Activated CD4-positive, CD25-positive, alpha-beta regulatory T cell treated with anti-CD3 and anti-CD28 coated beads, Interleukin-2, amount 50 U/mL, for 72 hours (primary cell): ENCODE measurements around the gene ZFAND2B.
"Not testable (repeated sequence)": the region's sequence is repeated elsewhere in the genome, so short reads cannot be mapped to it uniquely, and the experiment has no call there.

Experiments
- DNase-seq: peaks from one replicate; pipeline ENCODE4 v3.0.0; 2021

Gene ZFAND2B

DNA sequence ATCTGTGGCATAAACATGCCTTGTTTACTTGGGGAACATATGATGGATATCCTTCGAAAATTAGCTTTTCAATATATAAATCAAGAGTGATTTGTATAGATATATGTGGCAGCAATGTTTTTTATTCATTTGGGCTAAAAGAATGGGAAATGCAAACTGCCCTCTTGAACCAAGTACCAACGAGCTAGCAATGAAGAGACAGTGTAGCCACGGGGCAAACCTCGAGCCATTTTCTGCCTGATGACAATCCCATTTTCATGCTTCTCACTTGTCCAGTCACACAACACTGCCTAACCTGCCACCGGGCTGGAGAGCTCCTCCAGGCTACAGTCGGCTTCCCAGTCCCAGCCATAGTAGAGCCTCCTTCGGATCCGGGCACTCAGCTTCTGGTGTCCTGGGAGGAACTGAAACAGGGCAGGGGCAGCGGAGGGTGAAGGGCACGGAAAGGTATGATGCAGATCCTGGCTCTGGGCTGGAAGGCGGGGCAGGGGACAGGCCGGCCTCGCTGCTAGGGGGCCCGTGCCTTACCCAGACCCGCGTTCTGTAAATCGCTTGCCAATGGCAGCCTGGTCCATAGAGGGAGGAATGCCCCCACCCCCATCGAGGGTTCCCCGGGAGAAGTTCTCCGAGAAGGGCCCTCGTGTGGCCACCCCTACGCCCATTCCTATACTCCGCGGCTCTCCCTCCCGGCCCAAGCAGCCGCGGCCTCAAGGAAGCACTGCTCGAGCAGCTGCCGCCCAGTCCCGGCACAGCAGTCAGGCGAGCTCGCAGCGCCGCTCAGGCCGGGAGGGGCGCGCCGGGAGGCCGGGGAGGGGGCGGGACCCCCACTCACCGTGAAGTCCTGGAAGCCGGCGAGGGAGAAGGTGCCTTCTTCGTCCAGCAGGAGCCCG lies 30.4 kb upstream of the ZFAND2B start:
- DNase-seq: peak; percentile 54

DNA sequence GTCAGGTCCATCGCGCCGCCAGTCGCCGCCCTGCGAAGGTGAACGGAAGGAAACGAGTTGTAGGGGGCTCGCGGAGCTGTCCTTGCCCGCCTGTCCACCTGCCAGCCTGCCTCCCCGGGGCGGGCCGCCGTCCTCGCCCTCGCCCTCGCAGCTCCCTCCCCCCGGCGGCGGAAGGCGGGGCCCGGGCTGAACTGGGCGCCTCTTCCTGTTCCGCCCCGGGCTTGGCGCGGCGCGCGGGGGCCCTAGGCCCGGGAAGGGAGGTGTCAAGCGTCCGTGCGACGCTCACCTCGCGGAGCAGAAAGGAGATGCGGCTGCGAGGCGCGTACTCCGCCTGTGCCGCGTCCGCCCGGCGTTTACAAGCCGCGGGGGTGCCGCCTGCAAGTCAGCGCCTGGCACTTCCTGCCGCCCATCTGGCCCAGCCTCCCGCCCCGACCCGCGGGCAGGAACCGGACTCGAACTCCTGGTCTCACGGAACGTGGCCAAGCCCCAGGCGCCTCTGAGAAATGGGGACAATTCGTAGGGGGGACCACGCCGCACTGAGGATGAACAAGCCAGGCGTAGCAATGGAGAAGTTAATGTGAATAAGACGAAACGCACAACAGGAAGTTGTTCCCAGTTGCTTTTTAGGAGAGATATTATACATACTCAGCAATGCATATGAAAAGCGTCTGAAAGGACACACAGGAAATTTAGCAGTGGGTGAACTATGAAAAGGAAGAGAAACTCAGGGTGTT lies 29.6 kb upstream of the ZFAND2B start, which contains the start of gene CNPPD1:
Gene CNPPD1, minus strand, starts transcription at position 108 of the 734 bp plus-strand sequence. Its CDS starts 97 bp downstream, at position 11.
- DNase-seq: peak; percentile 91

DNA sequence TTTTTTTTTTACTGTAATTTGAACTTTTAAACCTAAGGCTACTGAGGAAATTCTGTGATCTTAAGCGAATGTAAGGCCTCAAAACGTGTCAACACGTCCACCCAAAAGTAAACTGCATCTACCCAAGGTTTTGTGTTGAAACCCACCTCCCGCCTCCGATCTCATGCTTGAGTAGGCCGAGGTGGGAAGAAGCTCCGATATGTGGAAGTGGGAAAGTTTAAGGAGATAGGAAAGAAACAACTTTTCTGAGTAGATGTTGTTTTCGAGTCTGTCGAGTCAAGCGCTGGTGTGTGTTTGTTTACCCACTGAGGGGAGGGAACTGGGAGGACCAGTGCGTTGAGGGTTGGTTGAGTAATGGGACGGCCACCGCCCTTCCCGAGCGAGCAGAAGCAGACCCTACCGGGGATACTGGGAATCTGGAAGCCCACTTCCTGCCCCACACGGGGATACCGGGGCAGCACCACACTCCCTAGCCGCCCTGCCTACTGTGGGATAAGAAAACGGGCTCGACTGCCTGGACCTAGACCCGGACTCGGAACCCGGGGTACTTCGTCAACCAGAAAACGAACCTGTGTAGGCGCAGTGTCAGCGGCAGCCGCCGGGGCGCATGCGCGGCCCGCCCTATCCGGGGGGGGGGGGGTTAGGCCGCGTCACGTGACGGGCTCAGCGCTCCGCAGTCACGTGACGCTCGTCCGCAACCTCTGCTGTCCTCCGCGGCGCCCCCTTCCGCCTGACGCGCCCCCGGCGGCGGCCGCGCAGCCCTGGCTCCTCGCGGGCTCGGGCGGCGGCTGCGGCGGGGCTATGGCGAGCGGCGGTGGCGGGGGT lies 28.8 kb upstream of the ZFAND2B start, which contains the start of gene RETREG2:
Gene RETREG2, plus strand, starts transcription at position 724 of the 825 bp plus-strand sequence. Its CDS starts 78 bp downstream, at position 802.
- peak; percentile 78 for DNase-seq

DNA sequence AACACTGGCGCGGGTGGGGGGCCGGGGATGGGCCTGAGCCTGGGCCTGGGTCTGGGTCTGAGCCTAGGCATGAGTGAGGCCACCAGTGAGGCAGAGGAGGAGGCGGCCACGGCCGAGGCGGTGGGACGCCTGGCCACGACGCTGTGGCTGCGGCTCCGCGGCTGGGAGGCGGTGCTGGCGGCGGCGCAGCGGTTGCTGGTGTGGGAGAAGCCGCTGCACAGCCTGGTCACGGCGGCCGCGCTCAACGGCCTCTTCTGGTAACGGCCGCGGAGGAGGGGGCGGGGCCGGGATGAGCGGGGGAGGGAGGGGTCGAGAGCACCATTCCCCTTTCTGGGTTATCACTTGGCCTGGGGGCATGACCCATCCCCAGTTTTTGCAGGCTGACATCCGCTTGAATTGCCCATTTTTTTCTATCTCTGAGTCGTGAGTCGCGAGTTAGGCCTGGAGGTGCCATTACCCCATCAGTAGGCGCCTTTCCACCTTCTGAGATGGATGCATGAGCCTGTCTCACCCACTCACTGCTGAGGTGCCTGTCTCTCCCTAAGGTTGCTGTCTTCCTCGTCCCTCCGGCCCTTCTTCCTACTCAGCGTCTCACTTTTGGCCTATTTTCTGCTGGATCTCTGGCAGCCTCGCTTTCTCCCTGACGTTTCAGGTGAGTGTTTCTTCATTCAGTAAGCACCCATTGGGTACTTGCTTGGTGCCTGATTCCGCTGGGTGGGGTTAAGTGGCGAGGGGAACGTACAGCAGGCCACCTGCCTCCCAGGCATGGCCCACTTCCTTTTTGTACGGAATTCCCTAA lies 28.0 kb upstream of the ZFAND2B start:
- peak; percentile 70 for DNase-seq

DNA sequence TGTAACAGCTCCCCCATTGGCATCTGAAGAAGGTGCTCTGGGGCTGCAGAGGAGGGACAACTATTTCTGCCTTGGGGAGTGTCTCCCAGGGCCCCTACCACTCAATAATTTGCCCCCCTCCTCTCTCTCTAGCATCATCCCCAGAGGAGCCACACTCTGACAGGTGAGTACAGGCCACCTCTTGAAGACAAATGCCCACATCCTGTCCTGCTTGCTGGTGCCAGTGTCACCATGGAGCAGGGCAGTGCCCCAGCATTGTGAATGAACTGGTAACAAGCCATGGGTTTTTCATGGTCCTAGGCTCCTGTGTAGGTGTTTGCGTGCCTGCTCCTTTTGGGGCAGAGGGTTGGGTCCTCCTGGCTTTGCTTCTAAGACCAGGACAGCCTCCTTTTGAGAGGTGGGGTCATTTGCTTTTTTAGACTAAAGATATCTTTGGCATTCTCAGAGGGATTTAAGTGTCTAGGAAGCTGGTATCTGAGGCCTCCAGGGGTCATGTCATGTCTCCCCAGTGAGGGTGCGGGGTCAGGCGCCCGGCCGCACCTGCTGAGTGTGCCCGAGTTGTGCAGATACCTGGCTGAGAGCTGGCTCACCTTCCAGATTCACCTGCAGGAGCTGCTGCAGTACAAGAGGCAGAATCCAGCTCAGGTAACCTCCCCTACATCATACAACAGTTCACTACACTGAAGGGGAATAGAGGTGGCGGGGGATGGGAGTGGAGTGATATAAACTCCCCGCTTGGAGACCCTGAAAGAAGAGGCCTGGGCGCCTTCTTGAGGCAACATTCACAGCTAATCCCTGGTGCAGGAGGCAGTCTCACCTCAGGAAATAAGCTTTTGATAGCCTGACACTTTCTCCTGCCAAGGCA lies 26.7 kb upstream of the ZFAND2B start:
- no peak for DNase-seq

DNA sequence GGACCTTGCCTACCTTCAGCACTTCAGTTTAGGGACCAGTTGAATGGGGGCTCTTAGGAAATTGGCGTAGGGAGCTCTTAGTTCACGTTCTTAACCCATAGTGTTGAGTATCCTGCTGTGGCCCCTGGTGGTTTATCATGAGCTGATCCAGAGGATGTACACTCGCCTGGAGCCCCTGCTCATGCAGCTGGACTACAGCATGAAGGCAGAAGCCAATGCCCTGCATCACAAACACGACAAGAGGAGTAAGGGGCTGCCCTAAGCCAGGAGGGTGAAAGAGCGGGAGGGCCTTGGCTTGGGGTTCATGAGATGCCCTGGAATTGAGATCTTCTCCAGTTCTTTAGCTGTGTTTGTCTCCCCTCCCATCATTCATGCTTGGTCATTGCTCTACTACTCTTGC lies 25.6 kb upstream of the ZFAND2B start:
- DNase-seq: no peak

DNA sequence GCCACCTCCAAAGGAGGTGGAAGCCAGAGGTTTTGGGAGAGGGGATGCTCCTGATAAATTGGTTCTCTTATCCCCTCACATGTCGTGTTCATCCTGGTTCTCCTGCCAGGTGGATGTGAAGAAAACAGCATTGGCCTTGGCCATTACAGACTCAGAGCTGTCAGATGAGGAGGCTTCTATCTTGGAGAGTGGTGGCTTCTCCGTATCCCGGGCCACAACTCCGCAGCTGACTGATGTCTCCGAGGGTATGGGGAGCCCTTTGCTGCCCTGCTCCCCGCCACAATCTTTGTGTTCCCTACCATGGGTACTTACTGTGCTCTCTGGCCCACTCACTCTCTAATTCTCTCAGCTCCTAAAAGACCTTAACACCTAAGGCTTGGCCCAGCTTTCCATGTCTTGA lies 25.1 kb upstream of the ZFAND2B start:
- DNase-seq: no peak

DNA sequence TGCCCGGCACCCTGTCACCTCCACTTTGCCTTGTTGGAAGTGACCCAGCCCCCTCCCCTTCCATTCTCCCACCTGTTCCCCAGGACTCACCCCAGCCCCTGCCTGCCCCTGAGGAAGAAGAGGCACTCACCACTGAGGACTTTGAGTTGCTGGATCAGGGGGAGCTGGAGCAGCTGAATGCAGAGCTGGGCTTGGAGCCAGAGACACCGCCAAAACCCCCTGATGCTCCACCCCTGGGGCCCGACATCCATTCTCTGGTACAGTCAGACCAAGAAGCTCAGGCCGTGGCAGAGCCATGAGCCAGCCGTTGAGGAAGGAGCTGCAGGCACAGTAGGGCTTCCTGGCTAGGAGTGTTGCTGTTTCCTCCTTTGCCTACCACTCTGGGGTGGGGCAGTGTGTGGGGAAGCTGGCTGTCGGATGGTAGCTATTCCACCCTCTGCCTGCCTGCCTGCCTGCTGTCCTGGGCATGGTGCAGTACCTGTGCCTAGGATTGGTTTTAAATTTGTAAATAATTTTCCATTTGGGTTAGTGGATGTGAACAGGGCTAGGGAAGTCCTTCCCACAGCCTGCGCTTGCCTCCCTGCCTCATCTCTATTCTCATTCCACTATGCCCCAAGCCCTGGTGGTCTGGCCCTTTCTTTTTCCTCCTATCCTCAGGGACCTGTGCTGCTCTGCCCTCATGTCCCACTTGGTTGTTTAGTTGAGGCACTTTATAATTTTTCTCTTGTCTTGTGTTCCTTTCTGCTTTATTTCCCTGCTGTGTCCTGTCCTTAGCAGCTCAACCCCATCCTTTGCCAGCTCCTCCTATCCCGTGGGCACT lies 24.0 kb upstream of the ZFAND2B start:
- no peak for DNase-seq

DNA sequence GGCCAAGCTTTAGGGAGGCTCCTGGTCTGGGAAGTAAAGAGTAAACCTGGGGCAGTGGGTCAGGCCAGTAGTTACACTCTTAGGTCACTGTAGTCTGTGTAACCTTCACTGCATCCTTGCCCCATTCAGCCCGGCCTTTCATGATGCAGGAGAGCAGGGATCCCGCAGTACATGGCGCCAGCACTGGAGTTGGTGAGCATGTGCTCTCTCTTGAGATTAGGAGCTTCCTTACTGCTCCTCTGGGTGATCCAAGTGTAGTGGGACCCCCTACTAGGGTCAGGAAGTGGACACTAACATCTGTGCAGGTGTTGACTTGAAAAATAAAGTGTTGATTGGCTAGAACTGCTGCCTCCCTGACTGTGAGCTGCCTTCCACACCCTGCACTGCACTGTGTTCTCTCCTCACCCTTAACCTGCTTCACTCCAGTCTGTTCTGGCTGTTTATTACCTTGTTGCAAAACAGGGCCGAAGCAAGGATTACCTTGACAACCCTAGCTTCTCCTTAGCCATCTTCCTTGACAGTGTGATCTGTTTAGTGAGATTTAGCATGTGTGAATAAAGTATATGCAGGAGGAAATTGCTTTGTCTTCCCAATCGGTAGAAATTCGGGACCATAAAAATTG lies 23.3 kb upstream of the ZFAND2B start:
- DNase-seq: no peak

DNA sequence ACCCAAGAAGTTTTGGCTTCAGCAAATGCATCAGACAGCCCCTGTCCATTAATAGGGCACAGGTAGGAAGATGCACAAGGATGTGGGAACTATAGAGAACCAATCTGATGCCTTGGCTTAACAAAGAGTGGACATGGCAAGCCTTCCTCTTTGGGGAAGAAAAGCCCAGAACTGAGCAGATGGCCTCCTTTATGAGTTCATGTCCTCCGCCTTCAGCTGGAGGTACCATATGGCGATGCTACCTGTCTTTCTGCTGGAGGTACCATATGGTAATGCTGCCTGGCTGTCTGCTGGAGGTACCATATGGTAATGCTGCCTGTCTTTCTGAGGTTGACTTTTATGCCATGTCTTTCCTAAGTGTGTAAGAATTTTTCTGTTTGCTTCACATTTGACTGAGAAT lies 22.5 kb upstream of the ZFAND2B start:
- DNase-seq: no peak

DNA sequence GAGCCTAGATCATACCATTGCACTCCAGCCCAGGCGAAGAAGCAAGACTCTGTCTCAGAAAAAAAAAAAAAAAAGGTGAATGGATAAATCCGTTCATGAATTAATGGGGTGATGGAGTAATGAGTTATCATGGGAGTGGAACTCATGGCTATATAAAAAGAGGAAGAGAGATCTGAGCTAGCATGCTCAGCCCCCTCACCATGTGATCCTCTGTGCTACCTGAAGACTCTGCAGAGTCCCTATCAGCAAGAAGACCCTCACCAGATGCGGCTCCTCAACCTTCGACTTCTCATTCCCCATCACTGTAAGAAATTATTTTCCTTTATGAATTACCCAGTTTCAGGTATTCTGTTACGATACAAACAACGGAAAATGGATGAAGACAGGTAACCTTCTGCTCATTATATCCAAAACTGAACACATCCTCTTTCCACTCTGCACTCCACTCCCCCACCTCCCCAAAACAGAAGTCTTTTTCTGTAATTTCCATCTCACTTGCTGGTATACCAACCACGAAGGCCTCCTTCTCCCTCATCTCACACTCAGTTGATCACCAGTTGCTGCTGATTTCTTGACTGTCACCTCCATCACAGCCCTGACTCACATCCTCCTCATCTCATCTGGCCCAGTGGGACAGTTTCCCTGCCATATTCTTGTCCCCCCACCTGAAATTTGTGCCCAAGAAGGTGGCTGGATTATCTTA lies 19.7 kb upstream of the ZFAND2B start:
- no peak for DNase-seq

DNA sequence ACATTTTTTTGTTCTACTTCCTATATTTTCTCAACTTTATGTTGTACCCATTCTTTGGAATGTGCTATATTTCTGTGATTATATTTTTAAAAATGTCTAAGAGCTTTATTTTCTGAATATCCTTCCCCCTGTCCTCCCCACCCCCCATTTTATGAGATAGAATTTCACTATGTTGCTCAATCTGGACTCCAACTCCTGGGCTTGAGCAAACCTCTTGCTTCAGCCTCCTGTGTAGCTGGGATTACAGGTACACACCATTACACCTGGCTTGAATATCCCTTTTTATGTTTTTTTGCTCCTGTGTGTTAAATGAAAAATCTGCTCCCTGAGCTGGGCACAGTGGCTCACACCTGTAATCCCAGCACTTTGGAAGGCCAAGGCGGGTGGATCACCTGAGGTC lies 9.2 kb upstream of the ZFAND2B start:
- no peak for DNase-seq

DNA sequence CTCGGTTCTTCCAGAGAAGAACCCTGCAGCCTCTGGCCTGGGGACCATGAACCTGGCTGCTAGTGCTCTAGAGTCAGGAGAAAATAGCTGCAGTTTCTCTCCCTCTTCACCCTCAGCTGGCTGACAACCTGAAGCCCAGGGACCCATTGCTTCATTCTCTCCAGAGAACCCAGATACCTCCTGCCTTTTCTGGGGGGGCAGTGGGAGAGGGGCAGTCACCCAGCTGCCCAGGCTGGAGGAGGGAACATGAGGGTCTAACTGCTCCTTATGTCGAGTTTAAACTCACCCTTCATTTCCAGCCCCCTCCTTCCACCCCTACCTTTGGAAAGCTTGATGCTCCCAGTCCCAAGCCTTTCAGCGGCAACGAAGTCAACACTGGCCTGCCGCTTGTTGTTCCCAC lies 7.6 kb upstream of the ZFAND2B start:
- DNase-seq: no peak

DNA sequence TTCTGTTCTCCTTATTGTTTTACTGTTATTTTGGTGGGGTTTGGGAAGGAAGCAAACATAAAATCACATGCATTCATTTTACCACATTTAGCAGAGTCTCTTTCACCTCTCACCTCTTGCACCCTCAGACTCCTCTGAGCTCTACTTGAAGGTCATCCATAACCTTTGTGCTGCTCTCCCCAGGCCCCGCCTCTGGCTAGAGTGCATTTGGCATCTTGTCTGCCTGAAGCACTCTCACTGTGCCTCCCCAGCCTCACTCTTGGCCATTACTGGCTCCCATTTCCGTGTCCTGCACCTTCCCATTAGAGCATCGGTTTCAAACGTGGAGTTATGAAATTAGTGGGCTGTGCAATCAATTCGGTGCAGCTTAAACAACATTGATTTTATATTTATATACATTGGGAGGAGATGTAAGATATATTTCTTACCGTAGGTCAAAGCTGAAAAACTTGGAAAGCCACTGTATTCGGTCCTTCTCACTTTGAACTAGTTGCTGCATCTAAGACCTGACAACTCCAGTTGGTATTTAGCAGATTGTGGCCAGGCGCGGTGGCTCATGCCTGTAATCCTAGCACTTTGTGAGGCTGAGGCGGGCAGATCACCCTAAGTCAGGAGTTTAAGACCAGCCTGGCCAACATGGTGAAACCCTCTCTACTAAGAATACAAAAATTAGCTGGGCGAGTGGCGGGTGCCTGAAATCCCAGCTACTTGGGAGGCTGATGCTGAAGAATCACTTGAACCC lies 6.9 kb upstream of the ZFAND2B start:
- no peak for DNase-seq

DNA sequence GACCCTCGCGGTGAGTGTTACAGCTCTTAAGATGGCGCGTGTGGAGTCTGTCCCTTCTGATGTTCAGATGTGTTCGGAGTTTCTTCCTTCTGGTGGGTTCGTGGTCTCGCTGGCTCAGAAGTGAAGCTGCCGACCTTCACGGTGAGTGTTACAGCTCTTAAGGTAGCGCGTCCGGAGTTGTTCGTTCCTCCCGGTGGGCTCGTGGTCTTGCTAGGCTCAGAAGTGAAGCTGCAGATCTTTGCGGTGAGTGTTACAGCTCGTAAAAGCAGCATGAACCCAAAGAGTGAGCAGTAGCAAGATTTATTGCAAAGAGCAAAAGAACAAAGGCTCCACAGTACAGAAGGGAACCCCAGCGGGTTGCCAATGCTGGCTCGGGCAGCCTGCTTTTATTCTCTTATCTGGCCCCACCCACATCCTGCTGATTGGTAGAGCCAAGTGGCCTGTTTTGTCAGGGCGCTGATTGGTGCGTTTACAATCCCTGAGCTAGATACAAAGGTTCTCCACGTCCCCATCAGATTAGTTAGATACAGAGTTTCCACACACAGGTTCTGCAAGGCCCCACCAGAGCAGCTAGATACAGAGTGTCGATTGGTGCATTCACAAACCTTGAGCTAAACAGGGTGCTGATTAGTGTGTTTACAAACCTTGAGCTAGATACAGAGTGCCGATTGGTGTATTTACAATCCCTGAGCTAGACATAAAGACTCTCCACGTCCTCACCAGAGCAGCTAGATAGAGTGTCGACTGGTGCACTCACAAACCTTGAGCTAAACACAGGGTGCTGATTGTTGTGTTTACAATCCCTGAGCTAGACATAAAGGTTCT lies 5.9 kb upstream of the ZFAND2B start:
- DNase-seq: not testable (repeated sequence)

DNA sequence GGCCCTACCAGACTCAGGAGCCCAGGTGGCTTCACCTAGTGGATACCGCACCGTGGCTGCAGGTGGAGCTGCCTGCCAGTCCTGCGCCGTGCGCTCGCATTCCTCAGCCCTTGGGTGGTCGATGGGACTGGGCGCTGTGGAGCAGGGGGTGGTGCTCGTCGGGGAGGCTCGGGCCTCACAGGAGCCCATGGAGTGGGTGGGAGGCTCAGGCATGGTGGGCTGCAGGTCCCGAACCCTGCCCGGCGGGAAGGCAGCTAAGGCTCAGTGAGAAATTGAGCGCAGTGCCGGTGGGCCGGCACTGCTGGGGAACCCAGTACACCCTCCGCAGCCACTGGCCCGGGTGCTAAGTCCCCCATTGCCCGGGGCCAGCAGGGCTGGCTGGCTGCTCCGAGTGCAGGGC lies 5.3 kb upstream of the ZFAND2B start:
- not testable (repeated sequence) for DNase-seq

DNA sequence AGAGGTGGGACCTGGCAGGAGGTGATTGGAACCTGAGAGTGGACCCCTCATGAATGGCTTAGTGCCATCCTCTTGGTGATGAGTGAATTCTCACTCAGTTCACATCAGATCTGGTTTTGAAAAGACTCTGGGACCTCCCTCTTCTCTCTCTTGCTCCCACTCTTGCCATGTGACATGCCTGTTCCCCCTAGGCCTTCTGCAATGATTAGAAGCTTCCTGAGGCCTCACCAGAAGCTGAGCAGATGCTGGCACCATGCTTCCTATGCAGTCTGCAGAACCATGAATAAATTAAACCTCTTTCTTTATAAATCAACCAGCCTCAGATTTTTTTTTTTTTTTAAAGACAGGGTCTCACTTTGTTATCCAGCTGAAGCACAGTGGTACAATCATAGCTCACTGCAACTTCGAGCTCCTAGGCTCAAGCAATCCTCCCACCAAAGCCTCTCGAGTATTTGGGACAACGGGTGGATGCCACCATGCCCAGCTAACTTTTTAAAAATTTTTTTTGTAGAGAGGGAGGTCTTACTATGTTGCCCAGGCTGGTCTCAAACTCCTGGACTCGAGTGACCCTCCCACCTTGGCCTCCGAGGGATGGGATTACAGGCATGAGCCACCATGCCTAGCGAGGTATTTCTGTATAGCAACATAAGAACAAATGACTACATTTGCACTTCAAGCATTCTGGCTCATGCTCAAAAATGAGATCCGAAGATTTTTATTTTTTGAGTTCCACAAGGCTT lies 2.0 kb upstream of the ZFAND2B start:
- no peak for DNase-seq
